HT-29 (cell line): Measurements from ENCODE around the gene PTPRN2. TPM values are rescaled to one million over a fixed set of nuclear protein-coding genes. Genes with fewer than 3 reads are reported as not detected.
"Not testable (repeated sequence)": the region's sequence is repeated elsewhere in the genome, so short reads cannot be mapped to it uniquely, and the experiment has no call there.

Source experiments
- DNase-seq: peaks from one replicate; pipeline ENCODE4 v3.0.0-alpha.2; 2015; ENCODE audit warnings: low spot score
- total RNA-seq: library from RNA; depleted of rRNA; stranded (reverse); fragments of >200 nt; shearing (Covaris generic); gene quantifications from 2 replicates; pipeline ENCODE4 v1.2.3, GENCODE V29; 2014

Gene PTPRN2
- total RNA-seq, 1 experiment from 2014 or later, result 1.7 TPM

- DNase-seq, result no peak
Measured at GRCh38 chr7:157675427-157675927, 912.1 kb downstream of the PTPRN2 start.

DNA sequence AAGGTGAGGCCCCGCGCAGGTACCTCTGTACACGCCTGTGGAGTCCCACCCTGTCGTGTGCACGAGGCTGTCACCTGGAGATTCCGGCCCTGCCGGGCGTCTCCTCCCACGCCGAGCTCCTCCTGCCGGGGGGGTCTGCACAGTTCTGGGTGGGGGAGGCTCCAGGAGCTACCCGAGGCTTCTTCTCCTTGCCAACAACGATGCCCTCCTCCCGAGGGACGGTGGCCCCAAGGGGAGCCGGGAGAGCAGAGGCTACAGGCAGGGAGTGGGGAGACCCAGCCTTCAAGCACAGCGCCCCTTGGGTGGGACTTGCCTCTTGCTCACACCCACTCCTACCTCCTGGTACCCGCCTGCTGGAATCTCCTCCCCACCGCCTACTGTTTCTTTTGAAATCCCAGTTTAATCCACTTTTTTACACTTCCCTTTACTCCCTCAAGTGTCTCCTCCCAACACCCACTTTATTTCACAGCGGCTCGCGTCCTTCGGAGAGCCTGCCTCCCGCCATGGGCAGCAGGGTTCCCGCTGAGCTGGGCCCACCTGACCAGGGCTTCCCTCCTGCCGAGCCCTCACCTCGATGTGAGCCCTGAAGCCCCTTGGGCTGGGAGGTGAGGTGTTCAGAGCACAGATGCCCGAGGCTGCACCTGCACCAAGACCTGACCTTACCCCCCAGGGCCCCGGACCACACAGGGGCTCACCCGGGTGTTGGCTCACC, 912.8 kb downstream of the PTPRN2 start:
- no peak for DNase-seq

- DNase-seq, result no peak
Measured at GRCh38 chr7:157674027-157674714, 913.5 kb downstream of the PTPRN2 start.

- DNase-seq, result no peak
Measured at GRCh38 chr7:157673573-157673972, 914.0 kb downstream of the PTPRN2 start.

- DNase-seq, result no peak
Measured at GRCh38 chr7:157671358-157672255, 916.0 kb downstream of the PTPRN2 start.

GRCh38 chr7:157670490-157671357, 916.9 kb downstream of the PTPRN2 start:
- no peak for DNase-seq

- DNase-seq, result no peak
Measured at GRCh38 chr7:157669768-157670351, 917.8 kb downstream of the PTPRN2 start.

DNA sequence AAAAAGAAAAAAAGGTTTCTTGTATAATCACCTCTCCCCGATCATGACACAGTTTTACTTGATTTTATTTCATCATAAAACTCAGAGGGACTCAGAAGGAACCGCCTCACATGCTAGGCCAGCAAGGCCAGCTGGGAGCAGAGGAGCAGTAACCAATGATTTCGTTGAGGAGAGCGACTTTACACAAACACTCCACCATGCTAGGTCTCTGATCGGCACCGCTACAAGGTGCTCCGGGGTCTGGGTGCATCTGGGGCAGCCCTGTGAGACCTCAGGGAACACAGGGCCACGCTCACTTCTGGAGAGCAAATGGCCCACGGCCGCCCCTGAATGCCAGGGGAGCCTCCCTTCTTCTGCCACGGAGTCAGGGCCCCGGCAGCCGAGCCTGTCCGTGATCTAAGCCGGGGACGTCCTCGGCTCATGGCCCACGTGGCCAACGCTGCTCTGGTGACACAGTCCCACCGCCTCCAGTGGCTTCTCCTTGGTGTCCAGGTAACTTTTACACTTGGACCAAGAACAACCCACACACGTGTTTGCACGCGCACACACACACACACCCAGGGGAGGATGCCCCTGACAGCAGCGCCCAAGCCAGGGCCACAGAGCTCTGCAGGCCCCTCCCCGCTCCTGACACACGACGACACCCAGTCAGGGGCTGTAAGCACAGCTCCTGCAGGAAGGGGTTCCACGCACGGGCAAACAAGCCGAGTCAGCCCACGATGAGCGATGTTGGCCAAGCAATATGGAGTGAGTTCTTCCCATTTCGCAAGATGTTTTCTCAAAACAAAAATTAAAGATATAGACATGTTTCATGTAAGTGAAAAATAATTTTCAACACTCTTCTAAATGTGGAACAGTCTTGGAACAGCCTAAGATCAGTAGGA, 918.5 kb downstream of the PTPRN2 start:
- DNase-seq, result no peak

- DNase-seq, result no peak
Measured at GRCh38 chr7:157668221-157668883, 919.3 kb downstream of the PTPRN2 start.

GRCh38 chr7:157667731-157668130, 919.9 kb downstream of the PTPRN2 start:
- no peak for DNase-seq

DNA sequence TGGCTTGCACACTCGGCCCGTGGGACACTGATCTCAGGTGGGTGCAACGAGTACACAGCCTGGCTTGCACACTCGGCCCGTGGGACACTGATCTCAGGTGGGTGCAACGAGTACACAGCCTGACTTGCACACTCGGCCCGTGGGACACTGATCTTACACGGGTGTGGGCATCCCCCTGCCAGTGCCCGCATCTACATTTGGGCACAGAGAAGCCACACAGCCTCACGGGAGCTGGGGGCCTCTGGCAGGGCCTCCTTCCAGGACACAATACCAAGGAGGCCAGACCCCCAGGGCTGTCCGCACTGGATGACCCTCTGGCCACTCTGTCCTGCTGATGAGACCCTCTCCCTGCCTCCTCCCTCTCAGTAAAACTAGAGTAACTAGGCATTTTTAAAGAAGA, 920.4 kb downstream of the PTPRN2 start:
- no peak for DNase-seq

GRCh38 chr7:157666530-157667040, 921.0 kb downstream of the PTPRN2 start:
- DNase-seq, result no peak

- not testable (repeated sequence) for DNase-seq
Measured at GRCh38 chr7:157665634-157665988, 922.0 kb downstream of the PTPRN2 start.

GRCh38 chr7:157664871-157665633, 922.6 kb downstream of the PTPRN2 start:
- no peak for DNase-seq

- DNase-seq, result no peak
Measured at GRCh38 chr7:157664034-157664433, 923.6 kb downstream of the PTPRN2 start.

DNA sequence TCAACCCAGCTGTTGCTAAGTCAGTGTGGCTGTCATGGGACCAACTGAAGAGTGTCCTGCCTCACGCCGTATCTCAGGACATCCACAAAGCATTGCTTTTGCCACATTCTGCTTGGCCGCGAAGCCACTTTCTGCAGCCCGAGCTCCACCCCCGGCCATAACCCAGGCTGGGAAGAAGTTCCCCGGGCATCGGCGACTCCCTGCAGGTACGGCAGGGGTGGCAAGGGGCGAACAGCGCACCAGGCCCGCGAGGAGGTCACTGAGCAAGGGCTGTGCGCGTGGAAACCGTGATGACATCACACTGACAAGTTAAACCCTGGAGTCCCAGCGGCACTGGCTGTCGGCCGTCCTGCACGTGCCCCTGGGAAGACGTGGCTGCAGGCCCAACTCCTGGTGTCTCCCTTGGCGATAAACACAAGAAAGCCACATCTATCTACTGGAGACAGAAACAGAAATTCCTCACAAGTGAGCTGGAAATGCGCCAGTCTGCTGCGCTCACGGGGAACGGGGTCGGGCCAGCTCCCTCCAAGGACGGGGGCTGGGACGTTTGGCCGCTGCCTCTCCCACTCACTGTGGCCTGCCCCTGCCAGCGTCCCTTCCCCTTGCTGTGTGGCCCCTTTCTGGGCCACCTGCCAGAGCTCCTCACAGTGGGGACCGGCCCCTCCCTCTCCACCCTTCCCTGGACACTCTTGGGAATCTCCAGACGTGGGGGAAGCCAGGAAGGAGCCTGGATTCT, 924.5 kb downstream of the PTPRN2 start:
- no peak for DNase-seq

DNA sequence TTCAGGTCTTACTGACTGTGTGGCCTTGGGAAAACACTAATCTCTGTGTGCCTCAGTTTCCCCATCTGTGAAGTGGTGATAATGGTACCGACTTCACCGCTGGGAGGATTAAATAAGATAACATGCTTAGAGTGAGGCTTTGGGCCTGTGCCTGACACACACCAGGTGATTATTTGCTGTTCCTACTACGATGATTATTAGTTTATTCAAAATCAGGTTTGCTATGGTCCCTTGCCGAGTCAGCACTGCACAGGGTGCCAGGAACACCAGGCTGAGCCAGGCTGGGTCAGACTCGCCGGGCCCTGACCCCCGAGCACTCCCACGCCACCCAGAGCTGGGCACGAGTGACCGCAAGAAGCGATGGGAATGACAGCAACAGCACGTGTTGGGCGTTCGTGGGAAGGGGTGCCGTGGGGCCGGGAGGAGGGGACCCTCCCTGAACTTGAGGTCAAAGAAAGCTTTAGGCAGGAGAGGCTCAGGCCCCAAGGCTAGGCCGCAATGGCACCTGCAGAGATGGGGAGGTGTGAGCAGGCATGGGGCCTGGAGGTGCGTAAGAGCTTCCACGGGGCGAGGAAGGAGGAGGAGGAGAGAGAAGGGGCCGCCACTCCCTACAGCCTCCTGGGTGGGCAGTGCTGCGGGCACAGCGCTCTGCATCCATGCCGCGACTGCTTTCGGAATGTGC, 925.4 kb downstream of the PTPRN2 start:
- DNase-seq, result no peak
